GM12892 (cell line): Measurements from ENCODE around the gene CHST14.
"Not testable (repeated sequence)": the region's sequence is repeated elsewhere in the genome, so short reads cannot be mapped to it uniquely, and the experiment has no call there.

Experiments
- DNase-seq: peaks from one replicate; pipeline ENCODE4 v3.0.0; 2011; ENCODE audit not compliant: insufficient read length
- FAIRE-seq: peaks from 2 replicates; lab custom pipeline; 2011; peaks lifted over from hg19 to GRCh38; lab: Jason Lieb, UNC
- POLR2A ChIP-seq: IDR thresholded peaks from 2 replicates; pipeline ENCODE4 v1.6.1; 2011; ENCODE audit warnings: low read depth, low read length, control low read depth
- POLR2AphosphoS5 ChIP-seq: IDR thresholded peaks from 2 replicates; pipeline ENCODE4 v1.6.1; 2011; ENCODE audit warnings: low read depth, low read length, control low read depth
- TAF1 ChIP-seq: IDR thresholded peaks from 2 replicates; pipeline ENCODE4 v1.6.1; 2011; ENCODE audit warnings: low read depth, mild to moderate bottlenecking, control low read depth, low read length, borderline replicate concordance

The CHST14 gene

GRCh38 chr15:40444736-40445135 is 26.0 kb upstream of the CHST14 start:
- FAIRE-seq (no peak), DNase-seq (no peak)
- TF ChIP-seq POLR2A (no peak), POLR2AphosphoS5 (no peak), TAF1 (no peak)

- no peak for DNase-seq
- TF ChIP-seq POLR2A (no peak), POLR2AphosphoS5 (no peak), TAF1 (no peak)
- no peak for FAIRE-seq
Observed at GRCh38 chr15:40445421-40445922, 25.3 kb upstream of the CHST14 start.

DNA sequence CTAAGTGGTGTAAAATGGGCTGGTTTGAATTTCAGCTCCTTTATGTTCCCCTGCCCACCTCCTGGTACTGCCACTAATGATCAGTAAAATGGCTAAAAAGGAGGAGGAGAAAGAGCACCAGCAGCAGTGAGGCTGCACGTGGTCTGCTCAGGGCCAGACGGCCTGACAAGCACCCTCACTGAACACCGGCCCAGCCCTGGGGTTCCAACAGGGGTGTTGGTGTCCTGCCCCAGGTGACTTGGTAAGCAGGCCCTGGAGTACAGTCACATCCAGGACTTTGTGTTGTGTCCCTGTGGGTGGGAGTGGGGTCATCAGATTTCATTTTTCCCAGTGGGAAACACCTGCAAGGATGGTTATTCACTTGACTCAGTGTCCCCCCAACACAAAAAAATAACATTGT is 24.6 kb upstream of the CHST14 start:
- no peak for TF ChIP-seq POLR2AphosphoS5
- TF ChIP-seq TAF1, result no peak
- TF ChIP-seq POLR2A, result no peak
- no peak for FAIRE-seq

DNA sequence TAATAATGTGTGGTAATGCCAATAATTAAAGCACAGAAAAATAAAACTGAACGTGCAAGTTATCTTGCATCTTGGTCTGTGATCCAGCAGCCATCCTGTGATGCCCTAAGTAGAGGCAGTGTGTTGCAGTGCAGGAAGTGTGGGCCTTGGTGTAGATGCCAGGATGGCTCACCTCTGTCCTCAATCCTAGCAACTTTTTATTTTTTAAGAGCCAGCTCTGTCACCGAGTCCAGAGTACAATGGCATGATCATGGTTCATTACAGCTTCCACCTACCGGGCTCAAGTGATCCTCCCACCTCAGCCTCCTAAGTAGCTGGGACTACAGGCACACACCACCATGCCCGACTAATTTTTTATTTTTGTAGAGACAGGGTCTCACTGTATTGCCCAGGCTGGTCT is 22.4 kb upstream of the CHST14 start:
- no peak for DNase-seq
- no peak for FAIRE-seq
- TF ChIP-seq POLR2AphosphoS5 (no peak), POLR2A (no peak), TAF1 (no peak)

More for the DNA sequence above, 24.6 kb upstream of the CHST14 start:
- no peak for DNase-seq

DNA sequence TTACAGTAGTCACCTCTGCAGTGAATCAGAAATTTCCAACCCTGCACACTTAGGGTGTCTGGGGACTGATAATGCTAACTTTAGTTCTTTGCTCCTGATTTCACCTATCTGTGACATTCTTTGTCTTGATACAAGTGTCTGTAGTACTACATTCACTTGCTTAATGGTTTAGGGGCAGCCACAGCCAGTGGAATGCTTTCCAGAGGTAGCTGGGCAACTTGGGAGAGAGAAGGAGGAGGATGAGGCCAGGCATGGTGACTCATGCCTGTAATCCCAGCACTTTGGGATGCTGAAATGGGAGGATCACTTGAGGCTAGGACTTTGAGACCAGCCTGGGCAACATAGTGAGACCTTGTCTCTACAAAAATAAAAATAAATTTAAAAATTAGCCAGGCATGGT is 21.5 kb upstream of the CHST14 start:
- DNase-seq (no peak), FAIRE-seq (no peak)
- TF ChIP-seq POLR2AphosphoS5 (no peak), TAF1 (no peak), POLR2A (no peak)

DNA sequence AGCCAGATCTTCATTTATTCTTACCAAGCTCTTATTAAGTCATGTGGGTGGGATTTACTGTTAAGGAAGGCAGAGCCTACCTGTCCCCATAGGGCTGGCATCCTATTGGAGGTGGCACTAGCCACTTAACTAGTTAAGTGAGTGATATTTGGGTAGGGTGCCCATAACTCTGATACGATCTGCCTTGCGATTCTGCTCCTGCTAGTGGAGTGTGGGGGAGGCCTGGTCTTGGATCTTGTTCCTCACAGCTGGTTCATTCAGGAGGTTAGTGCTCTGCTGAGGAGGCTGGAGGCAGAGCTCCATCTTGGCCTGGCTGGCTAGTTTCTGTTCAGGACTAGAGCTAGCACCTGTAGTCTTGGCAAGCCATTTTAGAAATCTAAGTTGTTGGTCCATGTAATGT is 20.7 kb upstream of the CHST14 start:
- no peak for TF ChIP-seq TAF1
- TF ChIP-seq POLR2A, result no peak
- TF ChIP-seq POLR2AphosphoS5, result no peak
- DNase-seq (no peak), FAIRE-seq (no peak)

DNA sequence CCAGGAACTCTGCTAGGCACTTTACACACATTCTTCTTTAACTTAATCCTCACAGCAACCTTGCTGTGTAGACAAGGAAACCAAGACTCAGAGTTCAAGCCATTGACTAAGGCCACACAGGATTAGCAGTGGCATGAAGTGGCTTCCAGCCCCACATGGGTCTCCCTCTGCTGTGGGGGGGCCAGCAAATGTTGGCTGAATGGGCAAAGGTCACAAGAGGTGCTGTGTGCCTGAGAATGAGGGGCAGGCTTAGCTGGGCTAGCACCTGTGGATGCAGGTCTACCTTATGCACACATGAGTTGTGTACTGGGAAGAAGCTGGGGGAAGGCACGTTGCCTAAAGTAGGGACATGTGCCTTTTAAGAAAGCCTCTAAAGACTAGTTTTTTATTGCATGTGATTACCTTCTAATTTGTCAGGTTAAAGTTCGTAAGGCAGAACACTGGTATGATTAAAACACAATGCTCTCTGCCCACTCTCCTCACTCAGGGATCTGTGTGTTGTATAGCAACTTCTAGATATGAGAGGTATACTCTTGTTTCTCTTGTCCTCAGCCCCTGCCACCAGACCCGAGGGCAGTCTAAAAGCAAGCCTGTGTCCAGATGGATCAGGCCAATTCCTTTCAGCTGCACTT is 19.1 kb upstream of the CHST14 start:
- FAIRE-seq, result no peak
- no peak for TF ChIP-seq POLR2A
- no peak for TF ChIP-seq TAF1
- TF ChIP-seq POLR2AphosphoS5, result no peak
- DNase-seq, result no peak

DNA sequence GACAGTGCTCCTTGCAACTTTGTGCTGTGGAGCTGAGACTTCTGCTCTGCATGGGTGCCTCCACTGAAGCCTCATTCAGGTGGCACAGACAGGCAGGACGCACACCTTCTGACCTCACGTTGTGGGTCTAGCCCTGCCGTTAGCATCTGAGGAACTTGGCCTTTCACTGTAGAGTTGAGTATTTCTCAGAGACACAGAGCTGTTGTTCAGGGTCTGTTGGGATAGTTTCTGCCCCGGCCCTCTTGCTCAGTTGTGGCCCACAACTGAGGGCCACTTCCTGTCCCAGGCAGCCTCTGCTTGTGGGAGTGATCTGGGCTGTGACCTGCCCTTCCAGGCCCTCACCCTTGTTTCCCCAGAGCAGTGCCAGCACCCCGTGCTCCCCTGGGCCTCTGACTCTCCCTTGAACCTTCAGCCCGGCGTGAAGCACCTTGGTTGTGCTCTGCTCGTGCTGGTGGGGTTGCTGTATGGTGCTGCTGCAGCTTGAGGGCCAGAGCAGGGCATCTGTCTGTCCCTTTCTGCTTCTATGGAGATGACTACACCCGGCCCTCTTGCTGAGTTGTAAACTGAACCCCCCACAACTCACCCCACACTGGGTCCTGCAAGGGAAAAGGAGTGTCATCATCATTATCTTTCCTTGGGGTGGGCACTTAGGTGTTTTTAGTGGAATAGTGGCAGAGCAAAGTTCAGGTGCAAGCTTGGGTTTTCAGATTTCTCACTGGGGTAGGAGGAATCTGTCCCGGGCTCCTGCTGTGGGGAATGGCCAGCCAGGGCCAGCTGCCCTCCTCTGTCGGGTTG is 18.3 kb upstream of the CHST14 start:
- no peak for TF ChIP-seq TAF1
- TF ChIP-seq POLR2AphosphoS5, result no peak
- TF ChIP-seq POLR2A, result no peak
- FAIRE-seq (peak; percentile 90), DNase-seq (no peak)

DNA sequence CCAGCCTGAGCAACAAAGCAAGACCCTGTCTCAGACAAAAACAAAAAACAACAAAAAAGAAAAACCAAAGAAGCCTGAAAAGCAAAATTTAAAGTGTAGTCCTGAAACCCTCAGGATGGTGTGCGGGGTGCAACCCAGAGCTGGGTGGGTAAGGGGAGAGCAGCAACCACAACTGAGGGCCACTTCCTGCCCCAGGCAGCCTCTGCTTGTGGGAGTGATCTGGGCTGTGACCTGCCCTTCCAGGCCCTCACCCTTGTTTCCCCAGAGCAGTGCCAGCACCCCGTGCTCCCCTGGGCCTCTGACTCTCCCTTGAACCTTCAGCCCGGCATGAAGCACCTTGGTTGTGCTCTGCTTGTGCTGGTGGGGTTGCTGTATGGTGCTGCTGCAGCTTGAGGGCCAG is 16.8 kb upstream of the CHST14 start:
- DNase-seq, result not testable (repeated sequence)
- peak; percentile 90 for FAIRE-seq

DNA sequence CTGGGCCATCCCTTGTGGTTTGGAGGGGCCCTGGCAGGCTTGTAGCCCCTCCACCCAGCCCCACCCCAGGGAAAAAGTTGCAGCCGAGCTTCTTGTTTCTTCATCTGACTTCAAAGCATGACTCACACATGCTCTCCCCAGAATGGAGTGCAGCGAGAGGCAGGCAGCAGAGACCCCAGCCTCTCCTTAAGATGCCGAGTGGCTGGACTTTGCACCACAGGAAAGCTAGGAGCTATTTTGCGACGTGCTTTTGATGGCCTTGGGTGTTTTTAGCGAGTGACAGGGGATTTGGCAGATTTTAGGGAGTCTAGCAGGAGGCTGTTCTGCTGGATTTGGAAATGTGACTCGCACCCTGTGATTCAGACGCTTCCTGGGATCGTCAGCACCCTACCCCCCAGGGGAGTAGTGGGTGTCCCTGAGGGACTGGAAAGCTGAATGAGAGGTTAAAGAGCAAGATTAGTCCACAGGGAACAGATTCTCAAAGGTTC is 15.8 kb upstream of the CHST14 start:
- FAIRE-seq (no peak), DNase-seq (no peak)
- TF ChIP-seq POLR2A, result no peak
- no peak for TF ChIP-seq TAF1
- no peak for TF ChIP-seq POLR2AphosphoS5

GRCh38 chr15:40456299-40456712 is 14.5 kb upstream of the CHST14 start:
- FAIRE-seq (no peak), DNase-seq (no peak)
- no peak for TF ChIP-seq POLR2AphosphoS5
- no peak for TF ChIP-seq TAF1
- no peak for TF ChIP-seq POLR2A

- no peak for FAIRE-seq
- DNase-seq, result no peak
- TF ChIP-seq POLR2A (no peak), TAF1 (no peak), POLR2AphosphoS5 (no peak)
Observed at GRCh38 chr15:40456738-40457137, 14.0 kb upstream of the CHST14 start.
